ENCODE data around the gene GPR50.

GPR50 gene

GRCh38 chrX:151225843-151226242, 49.5 kb downstream of the GPR50 start:
- Histone ChIP-seq H3K4me2 (no peak overlapping the region), H3K27ac (no peak overlapping the region), H3K36me3 (no peaks in the 10 kb centered on the region), H3K27me3 (peaks cover 68% of the 10 kb centered on the region), H3K4me1 (no peaks in the 10 kb centered on the region), H3K9me3 (no peaks in the 10 kb centered on the region; the same call in 1 of the 2 replicates), H3K4me3 (no peak overlapping the region), H3K9ac (no peak overlapping the region), H4K20me1 (no peaks in the 10 kb centered on the region)
- no peak for TF ChIP-seq Cebpa-rat (IDR thresholded peaks at IDR 0.05)

DNA sequence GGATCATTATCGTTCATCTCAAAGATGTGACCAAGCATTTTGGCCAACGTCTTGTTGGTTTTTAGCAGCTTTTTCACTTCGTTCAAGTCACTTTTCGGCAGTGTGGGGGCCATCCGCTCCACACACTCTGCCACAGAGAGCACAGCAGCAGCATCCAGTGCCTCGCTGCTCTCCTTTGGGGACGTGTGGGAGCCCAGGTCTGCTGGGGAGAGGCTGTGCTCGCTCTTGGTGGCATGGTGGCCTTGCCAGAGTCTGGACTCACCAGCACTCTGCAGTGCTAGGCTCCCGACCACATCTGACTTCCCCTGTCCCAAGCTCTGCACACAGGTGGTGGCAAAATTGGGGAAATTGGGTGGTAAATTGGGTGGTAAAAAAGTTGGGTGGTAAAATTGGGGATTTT, 50.6 kb downstream of the GPR50 start:
- TF ChIP-seq Cebpa-rat (IDR thresholded peaks at IDR 0.05): no peak
- Histone ChIP-seq H3K4me3 (no peak overlapping the region), H4K20me1 (no peaks in the 10 kb centered on the region), H3K9me3 (no peaks in the 10 kb centered on the region; the same call in 1 of the 2 replicates), H3K4me1 (no peaks in the 10 kb centered on the region), H3K36me3 (no peaks in the 10 kb centered on the region), H3K9ac (no peak overlapping the region), H3K27ac (no peak overlapping the region), H3K27me3 (peaks cover 74% of the 10 kb centered on the region), H3K4me2 (no peak overlapping the region)

GRCh38 chrX:151227627-151228026, 51.2 kb downstream of the GPR50 start:
- Histone ChIP-seq H3K4me3 (no peak overlapping the region), H3K4me2 (no peak overlapping the region), H4K20me1 (no peaks in the 10 kb centered on the region), H3K4me1 (no peaks in the 10 kb centered on the region), H3K9ac (no peak overlapping the region), H3K9me3 (no peaks in the 10 kb centered on the region; the same call in 1 of the 2 replicates), H3K36me3 (no peaks in the 10 kb centered on the region), H3K27ac (no peak overlapping the region), H3K27me3 (peaks cover 74% of the 10 kb centered on the region)
- no peak for TF ChIP-seq Cebpa-rat (IDR thresholded peaks at IDR 0.05)

- peaks cover 85% of the 10 kb centered on the region for H3K27me3 ChIP-seq
- no peak overlapping the region for H3K4me2 ChIP-seq
- no peaks in the 10 kb centered on the region; the same call in 1 of the 2 replicates for H3K9me3 ChIP-seq
- no peak overlapping the region for H3K4me3 ChIP-seq
- H3K4me1 ChIP-seq: no peaks in the 10 kb centered on the region
- H3K9ac ChIP-seq: no peak overlapping the region
- TF ChIP-seq Cebpa-rat (IDR thresholded peaks at IDR 0.05): no peak
- H3K36me3 ChIP-seq: no peaks in the 10 kb centered on the region
- no peaks in the 10 kb centered on the region for H4K20me1 ChIP-seq
- H3K27ac ChIP-seq: no peak overlapping the region
Measured at GRCh38 chrX:151228935-151229334, 52.6 kb downstream of the GPR50 start.
